HS-27A (cell line): ENCODE results near the gene PRMT1.

Experiments used
- DNase-seq: peaks from one replicate; pipeline ENCODE4 v3.0.0-alpha.2; 2012; ENCODE audit warnings: low read depth, missing footprints

The PRMT1 gene

DNA sequence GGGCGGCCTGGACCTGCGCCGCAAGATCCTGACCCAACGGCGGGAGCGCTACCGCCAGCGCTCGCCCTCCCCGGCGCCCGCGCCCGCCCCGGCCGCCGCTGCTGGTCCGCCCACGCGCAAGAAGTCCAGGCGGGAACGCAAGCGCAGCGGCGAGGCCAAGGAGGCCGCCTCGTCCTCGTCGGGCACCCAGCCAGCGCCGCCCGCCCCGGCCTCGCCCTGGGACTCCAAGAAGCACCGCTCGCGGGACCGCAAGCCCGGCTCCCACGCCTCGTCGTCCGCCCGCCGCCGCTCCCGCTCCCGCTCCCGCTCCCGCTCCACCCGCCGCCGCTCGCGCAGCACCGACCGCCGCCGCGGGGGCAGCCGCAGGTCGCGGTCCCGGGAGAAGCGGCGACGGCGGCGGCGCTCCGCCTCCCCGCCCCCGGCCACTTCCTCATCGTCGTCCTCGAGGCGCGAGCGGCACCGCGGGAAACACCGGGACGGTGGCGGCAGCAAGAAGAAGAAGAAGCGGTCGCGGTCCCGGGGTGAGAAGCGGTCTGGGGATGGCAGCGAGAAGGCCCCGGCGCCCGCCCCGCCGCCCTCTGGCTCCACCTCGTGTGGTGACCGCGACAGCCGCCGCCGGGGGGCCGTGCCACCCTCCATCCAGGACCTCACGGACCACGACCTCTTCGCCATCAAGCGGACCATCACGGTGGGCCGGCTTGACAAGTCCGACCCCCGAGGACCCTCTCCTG, 25.1 kb upstream of the PRMT1 start:
- DNase-seq: no peak

DNA sequence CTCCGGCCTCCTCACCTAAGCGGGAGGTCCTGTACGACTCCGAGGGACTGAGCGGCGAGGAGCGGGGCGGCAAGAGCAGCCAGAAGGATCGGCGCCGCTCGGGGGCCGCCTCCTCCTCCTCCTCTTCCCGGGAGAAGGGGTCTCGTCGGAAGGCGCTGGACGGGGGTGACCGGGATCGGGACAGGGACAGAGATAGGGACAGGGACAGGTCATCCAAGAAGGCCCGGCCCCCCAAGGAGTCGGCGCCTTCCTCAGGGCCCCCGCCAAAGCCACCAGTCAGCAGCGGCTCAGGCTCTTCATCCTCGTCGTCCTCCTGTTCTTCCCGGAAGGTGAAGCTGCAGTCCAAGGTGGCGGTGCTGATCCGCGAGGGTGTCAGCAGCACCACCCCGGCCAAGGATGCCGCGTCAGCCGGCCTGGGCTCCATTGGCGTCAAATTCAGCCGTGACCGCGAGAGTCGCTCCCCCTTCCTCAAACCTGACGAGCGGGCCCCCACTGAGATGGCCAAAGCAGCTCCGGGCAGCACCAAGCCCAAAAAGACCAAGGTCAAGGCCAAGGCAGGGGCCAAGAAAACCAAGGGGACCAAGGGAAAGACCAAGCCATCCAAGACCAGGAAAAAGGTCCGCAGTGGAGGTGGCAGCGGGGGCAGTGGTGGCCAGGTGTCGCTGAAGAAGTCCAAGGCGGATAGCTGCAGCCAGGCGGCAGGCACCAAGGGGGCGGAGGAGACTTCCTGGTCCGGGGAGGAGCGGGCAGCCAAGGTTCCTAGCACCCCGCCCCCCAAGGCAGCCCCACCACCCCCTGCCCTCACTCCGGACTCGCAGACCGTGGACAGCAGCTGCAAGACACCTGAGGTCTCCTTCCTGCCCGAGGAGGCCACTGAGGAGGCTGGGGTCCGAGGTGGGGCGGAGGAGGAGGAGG, 24.3 kb upstream of the PRMT1 start:
- no peak for DNase-seq

DNA sequence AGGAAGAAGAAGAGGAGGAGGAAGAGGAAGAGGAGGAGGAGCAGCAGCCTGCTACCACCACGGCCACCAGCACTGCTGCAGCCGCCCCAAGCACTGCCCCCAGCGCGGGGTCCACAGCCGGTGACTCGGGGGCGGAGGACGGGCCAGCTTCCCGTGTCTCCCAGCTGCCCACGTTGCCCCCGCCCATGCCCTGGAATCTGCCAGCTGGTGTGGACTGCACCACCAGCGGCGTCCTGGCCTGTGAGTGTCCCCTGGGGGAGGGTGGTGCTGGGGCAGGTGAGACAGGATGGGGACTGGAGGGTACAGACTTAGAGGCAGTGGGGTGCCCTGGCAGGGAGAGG, 23.6 kb upstream of the PRMT1 start:
- DNase-seq: no peak

DNA sequence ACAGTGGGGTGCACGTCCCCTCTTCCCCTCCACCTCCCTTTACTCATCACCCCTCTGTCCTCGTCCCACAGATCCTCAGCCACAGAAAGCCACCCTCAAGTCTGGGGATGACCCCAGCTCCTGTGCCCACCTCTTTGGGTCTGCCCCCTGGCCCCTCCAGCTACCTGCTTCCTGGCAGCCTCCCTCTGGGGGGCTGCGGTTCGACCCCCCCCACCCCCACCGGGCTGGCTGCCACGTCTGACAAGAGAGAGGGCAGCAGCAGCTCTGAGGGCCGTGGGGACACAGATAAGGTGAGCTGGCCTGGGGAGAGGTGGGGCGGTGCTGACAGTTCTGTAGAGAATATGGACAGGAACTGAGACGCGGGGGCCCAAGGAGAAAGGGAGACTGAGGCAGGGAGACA, 22.5 kb upstream of the PRMT1 start:
- DNase-seq: no peak

DNA sequence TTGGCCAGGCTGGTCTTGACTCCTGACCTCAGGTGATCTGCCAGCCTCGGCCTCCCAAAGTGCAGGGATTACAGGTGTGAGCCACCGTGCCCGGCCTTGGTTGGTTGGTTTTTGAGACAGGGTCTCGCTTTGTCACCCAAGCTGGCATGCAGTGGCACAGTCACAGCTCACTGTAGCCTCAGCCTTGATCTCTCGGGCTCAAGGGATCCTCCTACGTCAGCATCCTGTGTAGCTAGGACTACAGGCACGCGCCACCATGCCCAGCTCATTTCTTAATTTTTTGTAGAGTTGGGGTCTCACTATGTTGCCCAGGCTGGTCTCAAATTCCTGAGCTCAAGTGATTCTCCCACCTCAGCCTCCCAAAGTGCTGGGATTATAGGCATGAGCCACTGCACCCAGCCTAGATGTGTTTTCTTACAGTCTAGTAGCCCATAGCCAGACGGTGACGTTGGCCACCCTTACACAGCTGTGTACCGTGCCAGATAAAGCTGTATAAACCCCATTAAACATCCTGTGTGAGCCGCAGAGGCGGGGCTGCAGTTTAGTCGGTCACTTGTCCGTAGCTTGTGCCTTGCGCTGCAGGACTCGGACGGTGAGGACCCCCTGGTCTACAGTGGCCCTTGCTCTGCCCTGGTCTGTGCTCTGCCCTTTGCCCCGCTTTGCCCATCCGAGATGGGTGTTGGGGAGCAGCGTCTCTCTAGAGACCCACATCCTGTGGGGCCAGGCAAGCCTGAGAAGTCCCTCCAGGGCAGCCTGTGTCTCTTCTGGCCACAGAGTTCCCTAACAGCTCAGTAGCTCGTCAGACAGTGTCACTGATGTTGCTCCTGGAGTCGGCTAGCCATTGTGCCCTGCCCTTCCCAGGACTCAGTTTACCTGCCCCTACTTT, 21.3 kb upstream of the PRMT1 start:
- DNase-seq: no peak

DNA sequence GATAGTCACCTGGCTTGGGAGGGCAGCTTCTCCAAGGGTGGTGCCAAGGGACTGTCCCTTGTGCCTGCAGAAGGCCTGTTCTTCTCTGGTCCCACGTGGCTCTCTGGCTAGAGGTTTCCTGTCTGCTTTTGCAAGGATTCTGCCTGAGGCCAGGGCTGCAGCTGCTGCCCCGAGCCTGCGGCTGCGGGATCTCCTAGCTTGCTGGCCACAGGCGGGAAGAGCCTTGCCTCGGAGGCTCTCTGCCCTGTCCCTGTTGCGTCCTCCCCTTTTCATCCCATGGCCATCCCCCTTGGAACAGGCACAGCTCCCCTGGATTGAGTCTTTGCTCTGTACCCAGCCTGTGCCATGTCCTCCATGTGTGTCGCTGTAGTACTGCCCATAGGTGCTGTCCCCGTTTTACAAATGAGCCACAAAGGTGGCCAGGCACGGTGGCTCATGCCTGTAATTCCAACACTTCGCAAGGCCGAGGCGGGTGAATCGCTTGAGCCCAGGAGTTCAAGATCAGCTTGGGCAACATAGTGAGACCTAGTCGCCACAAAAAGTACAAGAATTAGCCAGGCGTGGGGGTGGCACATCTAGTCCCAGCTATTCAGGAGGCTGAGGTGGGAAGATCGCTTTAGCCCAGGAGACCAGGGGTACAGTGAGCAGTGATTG, 20.5 kb upstream of the PRMT1 start:
- DNase-seq: no peak

DNA sequence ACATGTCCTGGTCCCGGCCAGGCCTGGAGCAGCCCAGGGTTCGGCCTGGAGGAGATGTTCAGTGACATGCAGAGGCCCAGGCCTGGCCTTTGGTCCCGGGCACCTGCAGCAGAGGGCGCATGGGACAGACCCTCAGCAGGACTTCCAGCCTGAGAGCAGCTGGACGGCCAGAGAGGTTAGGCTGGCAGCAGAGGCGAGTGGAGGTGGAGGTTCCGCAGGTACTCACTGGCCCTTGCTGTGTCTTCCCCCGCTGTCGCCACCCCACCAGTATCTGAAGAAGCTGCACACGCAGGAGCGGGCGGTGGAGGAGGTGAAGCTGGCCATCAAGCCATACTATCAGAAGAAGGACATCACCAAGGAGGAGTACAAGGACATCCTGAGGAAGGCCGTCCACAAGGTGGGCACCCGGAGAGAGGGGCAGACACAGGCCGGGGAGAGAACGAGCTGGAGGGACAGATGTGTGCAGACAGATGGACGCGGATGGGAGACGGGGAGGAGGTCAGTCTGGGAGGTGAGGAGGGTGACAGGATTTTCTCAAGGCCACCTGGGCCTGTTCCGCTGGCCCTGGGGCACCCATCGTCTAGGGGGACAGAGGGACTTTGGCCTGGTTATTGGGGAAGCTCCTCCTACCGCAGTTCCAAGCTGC, 19.5 kb upstream of the PRMT1 start:
- DNase-seq: no peak

DNA sequence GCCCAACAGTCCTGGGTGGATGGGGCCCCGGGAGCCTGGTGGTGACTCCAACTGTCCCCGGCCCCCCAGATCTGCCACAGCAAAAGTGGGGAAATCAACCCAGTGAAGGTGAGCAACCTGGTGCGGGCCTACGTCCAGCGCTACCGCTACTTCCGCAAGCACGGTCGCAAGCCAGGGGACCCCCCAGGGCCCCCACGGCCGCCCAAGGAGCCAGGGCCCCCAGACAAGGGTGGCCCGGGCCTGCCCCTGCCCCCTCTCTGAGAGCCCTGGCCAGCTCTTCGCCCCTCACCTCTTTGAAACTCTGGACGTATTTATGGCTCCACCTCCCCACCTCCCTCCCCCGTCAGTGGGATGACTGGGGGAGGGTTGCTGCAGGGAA, 18.9 kb upstream of the PRMT1 start:
- no peak for DNase-seq

DNA sequence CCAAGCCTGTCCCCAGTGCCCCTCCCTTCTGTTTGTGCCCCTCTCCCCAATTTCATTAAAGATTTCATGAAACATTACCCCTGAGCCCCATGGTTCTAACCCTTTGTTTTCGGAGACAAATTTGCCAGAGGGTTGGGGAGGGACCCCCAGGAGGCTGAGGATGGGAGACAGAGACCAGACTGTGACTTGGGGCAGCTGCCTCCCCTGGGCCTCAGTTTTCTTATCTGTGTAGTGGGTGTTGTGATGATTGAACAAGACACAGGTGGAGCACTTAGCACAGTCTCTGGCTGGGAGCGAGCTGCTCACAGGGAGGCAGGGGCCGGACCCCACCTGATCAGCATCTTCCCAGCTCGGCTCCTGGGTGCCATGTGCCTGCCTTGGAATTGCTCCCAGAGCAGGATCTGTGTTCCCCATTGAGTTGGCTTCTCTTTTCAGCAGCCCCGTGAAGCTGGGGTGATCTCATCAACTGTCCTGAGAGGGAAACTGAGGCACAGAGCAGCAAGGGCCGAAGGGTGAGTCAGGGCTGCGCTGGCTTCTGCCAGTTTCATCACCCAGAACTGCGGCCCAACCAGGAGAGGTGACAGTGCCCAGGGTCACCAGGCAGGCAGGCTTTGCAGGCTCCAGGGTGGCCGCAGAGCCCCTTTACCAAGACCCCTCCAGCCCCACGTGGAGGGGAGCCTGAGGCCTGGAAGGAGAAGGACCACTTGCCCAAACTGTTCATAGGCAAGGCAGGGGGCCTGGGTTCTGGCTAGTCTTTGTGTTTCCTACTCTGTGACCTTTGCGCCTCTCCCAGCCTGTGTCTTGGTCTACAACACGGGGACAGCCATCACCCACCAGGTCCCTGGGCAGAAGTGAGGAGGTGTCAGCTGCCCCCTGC, 18.3 kb upstream of the PRMT1 start:
- no peak for DNase-seq

DNA sequence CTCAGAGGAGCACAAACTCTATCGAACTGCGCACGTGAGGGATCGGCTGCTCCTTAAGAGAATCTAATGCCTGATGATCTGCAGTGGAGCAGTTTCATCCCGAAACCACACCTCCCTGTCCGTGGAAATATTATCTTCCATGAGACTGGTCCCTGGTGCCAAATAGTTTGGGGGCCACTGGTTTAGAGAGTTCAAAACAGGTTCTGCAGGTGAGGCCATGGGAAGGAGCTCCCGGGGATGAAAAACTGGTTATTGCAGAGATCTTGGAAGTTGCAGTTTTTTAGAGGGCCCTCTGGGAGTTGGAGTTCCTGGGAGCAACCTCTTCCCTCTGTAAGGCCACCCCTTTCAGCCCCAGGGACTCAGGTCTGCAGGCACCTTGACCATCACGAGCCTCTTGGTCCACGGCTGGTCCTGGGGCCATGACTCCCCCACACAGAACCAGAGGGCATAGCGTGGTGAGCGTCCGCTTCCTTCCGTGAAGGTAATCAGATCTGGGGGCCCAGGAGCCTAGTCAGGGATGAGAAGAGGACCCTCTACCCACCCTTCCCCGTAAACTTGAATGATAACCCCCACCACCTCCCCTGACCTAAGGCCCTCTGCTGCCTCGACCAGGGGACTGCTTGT, 16.6 kb upstream of the PRMT1 start:
- DNase-seq: no peak

DNA sequence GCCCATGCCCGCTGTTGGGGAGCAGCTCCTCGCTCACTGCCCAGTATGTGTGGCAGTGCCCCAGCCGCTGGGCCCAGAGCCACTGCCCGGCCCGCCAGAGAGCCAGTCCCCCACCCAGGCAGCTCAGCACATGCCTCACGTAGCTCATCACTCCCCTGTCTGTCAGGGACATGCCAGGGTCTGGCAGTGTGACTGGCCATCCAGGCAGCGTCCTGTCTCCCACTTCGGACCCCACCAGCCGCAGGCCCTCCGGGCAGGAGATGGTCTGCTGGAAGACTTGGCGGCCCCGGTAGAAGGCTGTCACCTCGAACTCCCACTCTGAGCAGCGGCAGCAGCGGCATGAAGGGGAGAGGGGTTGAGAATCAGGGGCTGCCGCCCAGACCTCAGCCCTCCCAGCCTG, 15.1 kb upstream of the PRMT1 start:
- DNase-seq: no peak

DNA sequence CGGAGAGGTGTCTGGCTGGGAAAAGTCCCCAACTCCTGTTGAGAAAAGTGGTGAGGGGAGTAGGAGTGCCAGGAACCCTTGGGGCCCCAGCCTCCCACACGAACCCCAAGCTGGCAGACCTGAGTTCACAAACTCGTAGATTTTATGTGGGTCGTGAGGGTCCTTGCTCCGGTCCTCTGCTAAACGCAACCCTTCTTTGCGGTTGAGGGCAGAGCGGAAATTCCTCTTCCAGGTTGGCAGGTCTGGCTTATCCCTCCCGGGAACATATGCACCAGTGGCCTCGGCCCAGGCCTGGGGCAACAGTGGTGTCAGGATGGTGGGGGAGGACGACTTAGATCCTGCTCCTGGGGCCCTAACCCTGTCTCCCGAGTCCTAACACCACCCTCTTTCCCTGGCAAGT, 13.8 kb upstream of the PRMT1 start:
- no peak for DNase-seq

DNA sequence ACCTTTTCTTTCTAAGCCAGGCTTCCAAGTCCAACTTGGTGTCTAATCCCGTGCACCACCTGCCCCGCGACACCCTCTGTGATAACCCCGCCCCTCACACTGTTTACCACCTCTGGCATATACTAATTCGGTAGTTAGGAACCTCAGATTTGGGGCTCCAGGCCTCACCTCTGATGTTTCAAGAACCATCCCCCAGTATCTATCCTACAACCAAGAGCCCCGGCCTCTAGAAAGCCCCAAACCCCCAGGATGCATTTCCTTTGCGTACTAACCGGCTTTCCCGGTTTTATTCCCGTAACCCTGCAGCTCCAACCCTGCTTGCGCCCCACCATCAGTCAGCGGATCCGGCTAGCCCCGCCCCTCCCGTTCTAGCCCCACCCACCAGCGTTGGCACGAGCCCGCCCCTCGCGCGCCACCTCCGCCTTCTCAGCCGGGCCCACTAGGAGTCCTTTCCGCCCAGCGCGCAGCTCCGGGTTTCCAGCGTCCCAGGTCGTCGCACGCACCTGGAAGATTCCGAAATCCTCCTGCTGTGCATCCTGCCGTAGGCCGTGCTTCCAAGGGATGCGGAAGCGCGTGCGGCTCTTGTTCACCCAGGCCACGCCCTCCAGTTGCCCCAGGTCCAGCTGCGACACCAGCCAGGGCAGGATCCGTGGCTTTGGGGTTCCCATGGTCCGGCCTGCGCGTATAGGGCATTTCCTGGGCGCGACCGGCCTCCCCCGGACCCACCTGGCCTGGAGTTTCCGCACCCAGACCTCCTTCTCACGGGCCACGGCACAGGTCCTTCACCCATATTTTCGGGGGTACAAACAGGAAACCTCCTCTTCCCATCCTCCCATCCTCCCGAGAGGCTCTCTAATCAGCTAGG, 12.7 kb upstream of the PRMT1 start:
- DNase-seq: no peak

DNA sequence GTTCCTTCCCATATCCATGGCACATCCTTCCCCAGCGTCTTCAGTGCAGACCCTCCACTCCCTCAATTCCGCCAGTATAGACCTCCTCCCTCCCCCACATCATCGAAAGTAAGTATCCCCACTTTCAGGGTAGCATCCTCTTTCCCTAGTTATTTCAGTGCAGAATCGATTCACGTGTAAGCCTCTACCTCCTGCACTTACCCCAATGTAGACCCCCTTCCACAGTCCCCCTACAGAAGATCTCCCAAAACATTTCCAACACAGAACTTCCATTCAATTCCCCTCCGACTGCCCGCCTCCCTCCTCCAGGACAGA, 12.1 kb upstream of the PRMT1 start:
- no peak for DNase-seq

DNA sequence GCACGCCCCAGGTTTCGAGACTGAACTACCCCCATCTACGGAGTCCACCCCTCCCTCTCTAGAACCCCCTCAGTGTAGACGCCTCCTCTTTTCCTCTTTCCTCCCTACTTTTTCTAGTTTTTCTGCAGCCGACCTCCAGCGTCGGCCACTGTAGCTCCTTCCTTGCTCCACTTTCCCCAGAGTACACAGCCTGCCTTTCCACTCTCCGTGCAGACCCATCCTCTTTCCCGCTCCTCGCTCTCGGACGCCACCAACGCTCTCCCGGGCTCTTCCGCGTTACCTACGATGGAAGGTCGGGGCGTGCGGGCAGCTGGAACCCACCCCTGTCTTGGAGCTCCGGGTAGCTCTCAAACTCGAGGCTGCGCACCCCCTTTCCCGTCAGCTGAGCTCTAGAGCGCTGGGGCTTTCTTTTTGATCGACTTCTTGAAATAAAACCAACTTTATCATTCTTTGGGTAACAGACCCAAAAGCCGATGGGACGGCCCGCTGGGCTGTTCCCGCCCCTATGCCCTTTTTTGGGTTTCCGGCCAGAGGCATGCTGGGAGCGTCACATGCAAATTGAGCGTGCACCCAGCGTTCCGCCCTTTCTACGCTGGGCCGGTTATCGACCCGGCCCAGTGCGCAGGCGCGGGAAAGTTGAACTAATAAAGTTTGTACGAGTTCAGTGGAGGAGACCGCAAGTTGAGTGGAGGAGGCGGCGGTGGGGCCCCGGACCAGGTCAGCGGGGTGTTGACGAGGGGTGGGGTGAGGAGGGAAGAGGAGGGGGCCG, 11.5 kb upstream of the PRMT1 start, which contains the start of the genes BCL2L12 and IRF3:
BCL2L12 (plus strand) TSS at position 583 of the 769 bp plus-strand sequence. CDS start 760 bp downstream, outside the sequence.
IRF3 (minus strand) TSS at position 507 of the 769 bp plus-strand sequence. CDS start 1,019 bp downstream, outside the sequence.
- DNase-seq: peak; percentile 97

DNA sequence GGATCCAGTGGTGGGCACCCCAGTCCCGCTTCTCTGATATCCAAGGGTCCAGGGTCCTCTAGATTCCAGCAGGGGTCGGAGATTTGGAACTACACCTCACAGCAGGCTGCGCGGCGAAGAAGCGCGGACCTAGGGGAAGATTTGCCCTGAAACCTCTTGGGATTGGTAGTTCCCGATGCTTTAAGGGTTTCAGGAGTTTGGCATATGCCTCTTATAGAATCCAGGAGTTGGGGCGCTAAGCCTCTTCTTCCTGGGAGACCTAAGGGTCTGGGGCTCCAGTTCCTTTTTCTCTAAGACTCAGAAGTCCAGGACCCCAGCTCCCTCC, 11.0 kb upstream of the PRMT1 start:
- DNase-seq: no peak

DNA sequence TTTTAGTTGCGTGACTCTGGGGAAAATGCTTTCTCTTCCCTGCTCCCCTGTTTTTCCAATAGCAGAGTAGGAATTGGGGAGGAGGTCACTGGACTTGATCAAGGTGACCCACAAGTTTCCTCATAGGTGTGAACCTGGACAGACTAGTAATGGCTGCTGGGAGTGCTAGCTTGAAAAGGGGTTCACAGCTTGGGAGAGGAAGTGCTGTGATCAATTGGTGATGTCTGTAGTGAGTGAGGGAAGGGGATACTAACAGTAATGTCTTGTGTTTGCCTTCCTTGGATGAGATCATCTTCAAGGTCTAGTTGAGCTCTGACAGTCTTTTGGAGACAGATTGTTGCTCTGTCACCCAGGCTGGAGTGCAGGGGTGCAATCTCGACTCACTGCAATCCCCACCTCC, 9.6 kb upstream of the PRMT1 start:
- DNase-seq: no peak

DNA sequence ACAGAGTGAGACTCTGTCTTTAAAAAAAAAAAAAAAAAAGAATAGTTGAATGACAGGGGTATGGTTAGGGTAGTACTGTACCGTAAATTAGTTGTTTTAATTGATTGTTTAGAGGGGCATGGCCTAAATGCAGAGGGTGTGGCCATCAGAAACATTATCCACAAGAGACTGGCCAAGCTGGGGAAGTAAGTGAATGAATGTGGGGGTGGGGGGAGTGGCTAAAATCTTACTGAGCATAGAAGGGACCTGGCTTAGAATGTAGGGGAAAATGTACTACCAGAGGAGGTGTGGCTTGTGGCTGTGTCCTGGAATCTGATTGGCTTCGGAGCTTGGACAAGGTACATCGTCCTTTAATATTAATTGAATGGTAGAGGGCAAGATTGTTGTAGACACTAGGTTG, 7.6 kb upstream of the PRMT1 start:
- DNase-seq: no peak
